Keratinocyte (primary cell): Measurements from ENCODE around the gene KLRF1. TPM values are rescaled to one million over a fixed set of nuclear protein-coding genes. Genes with fewer than 3 reads are reported as not detected.

Source experiments
- DNase-seq: peaks from one replicate; pipeline ENCODE4 v3.0.0-alpha.2; 2011; ENCODE audit warnings: low read depth, missing footprints, low spot score
- FAIRE-seq: peaks from 2 replicates; lab custom pipeline; 2011; peaks lifted over from hg19 to GRCh38; lab: Jason Lieb, UNC
- H2AFZ ChIP-seq: 2 replicates; pipeline ENCODE4 v1.6.0; 2012; ENCODE audit warnings: low read length, control low read depth, inconsistent platforms; ENCODE audit not compliant: control insufficient read depth
- H3K27ac ChIP-seq: 2 replicates; pipeline ENCODE4 v1.5.1; 2011; ENCODE audit warnings: low read length; ENCODE audit not compliant: control insufficient read depth, insufficient read depth
- H3K27me3 ChIP-seq: 3 replicates; pipeline ENCODE4 v1.6.0; 2011; ENCODE audit warnings: low read length; ENCODE audit not compliant: control insufficient read depth, insufficient read depth; ENCODE audit errors: extremely low read depth
- H3K36me3 ChIP-seq, 2 experiments: 2 replicates in 1 of 2; 3 replicates in 1 of 2; pipeline ENCODE4 v1.5.1; 2011; ENCODE audit warnings: low read length in 2 of 2, mild to moderate bottlenecking in 1 of 2; ENCODE audit not compliant: control insufficient read depth in 2 of 2, insufficient read depth in 2 of 2; ENCODE audit errors: extremely low read depth in 1 of 2
- H3K4me1 ChIP-seq: 3 replicates; pipeline ENCODE4 v1.5.1; 2011; ENCODE audit warnings: low read length; ENCODE audit not compliant: control insufficient read depth, insufficient read depth; ENCODE audit errors: extremely low read depth
- H3K4me2 ChIP-seq: 3 replicates; pipeline ENCODE4 v1.6.0; 2011; ENCODE audit warnings: low read depth, low read length; ENCODE audit not compliant: control insufficient read depth, insufficient read depth; ENCODE audit errors: extremely low read depth
- H3K4me3 ChIP-seq, 3 experiments: fragments of 200-600 bp in 1 of 3; sonication (generic) in 1 of 3; 2 replicates in 2 of 3; 3 replicates in 1 of 3; pipeline ENCODE4 v1.5.1; 2011 to 2016; ENCODE audit warnings: low read length in 3 of 3, mild to moderate bottlenecking in 3 of 3, control low read depth in 2 of 3, inconsistent platforms in 1 of 3, low read depth in 1 of 3, mixed read lengths in 1 of 3, mixed run types in 1 of 3, moderate library complexity in 1 of 3; ENCODE audit not compliant: control insufficient read depth in 2 of 3, insufficient read depth in 2 of 3; ENCODE audit errors: extremely low read depth in 1 of 3
- H3K79me2 ChIP-seq: 2 replicates; pipeline ENCODE4 v1.6.0; 2012; ENCODE audit warnings: low read length; ENCODE audit not compliant: control insufficient read depth, insufficient read depth
- H3K9ac ChIP-seq: 3 replicates; pipeline ENCODE4 v1.6.0; 2011; ENCODE audit warnings: low read length; ENCODE audit not compliant: control insufficient read depth, insufficient read depth; ENCODE audit errors: extremely low read depth
- H3K9me1 ChIP-seq: 3 replicates; pipeline ENCODE4 v1.6.0; 2011; ENCODE audit warnings: low read length; ENCODE audit not compliant: control insufficient read depth, insufficient read depth; ENCODE audit errors: extremely low read depth
- H3K9me3 ChIP-seq: 2 replicates; pipeline ENCODE4 v1.5.1; 2012; ENCODE audit warnings: low read depth, low read length; ENCODE audit not compliant: control insufficient read depth
- H4K20me1 ChIP-seq: 3 replicates; pipeline ENCODE4 v1.6.0; 2011; ENCODE audit warnings: low read length; ENCODE audit not compliant: control insufficient read depth, insufficient read depth; ENCODE audit errors: extremely low read depth
- EZH2 ChIP-seq: IDR thresholded peaks from one replicate; pipeline ENCODE4 v1.6.1; 2012; ENCODE audit warnings: inconsistent platforms, mild to moderate bottlenecking, low read length, moderate library complexity
- dilution Hi-C: fragments of 300-500 bp; cut with MboI; formaldehyde crosslinking; loops from one replicate; pipeline ENCODE4 v1.7.0; 2020; ENCODE audit warnings: low sequenced_read_pairs; ENCODE audit not compliant: extremely low pct_ligation_motif_present
- polyA minus RNA-seq, 3 experiments: library from RNA; depleted of rRNA, polyadenylated mRNA; stranded (reverse); fragments of >200 nt; gene quantifications; 1 replicate in 1 of 3; 2 replicates in 1 of 3; 3 replicates in 1 of 3; pipeline ENCODE4 v1.2.3, GENCODE V29; 2011
- polyA plus RNA-seq, 5 experiments: library from polyadenylated mRNA; depleted of rRNA in 3 of 5; stranded (reverse) in 3 of 5; stranded (forward) in 1 of 5; unstranded in 1 of 5; fragments of >200 nt; gene quantifications; 1 replicate in 1 of 5; 2 replicates in 3 of 5; 3 replicates in 1 of 5; pipeline versions ENCODE4 v1.2.1 to v1.2.3, GENCODE V29; 2011 to 2012; ENCODE audit warnings: missing spikeins in 2 of 5, low read depth in 1 of 5, low replicate concordance in 1 of 5
- TF ChIP-seq, protein P1 (sequence below), 3 experiments: IDR thresholded peaks in 1 of 3; conservative IDR thresholded peaks in 1 of 3; optimal IDR thresholded peaks in 1 of 3; 2 replicates in 2 of 3; 3 replicates in 1 of 3; pipeline versions ENCODE3 to v1.5.1; 2011; ENCODE audit warnings: low read length in 3 of 3, mild to moderate bottlenecking in 3 of 3, moderate library complexity in 2 of 3, control low read depth in 1 of 3, inconsistent platforms in 1 of 3; ENCODE audit not compliant: insufficient read depth in 2 of 3; ENCODE audit errors: extremely low read depth in 1 of 3

Gene KLRF1, protein sequence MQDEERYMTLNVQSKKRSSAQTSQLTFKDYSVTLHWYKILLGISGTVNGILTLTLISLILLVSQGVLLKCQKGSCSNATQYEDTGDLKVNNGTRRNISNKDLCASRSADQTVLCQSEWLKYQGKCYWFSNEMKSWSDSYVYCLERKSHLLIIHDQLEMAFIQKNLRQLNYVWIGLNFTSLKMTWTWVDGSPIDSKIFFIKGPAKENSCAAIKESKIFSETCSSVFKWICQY
- 0.12 TPM in 1 of 3 replicates, not detected in the others for polyA plus RNA-seq
- polyA plus RNA-seq (2011; ENCODE audit: low read depth): not detected
- polyA plus RNA-seq (2011; cell fraction: cytosol; rRNA removed): not detected in 2 replicates
- polyA plus RNA-seq (2011; cell fraction: nucleus; rRNA removed): not detected in 2 replicates
- not detected in 2 replicates for polyA plus RNA-seq (2012; ENCODE audit: low replicate concordance)
- not detected in 3 replicates for polyA minus RNA-seq
- not detected for polyA minus RNA-seq (2011; cell fraction: cytosol; rRNA and poly(A)+ RNA removed)
- polyA minus RNA-seq (2011; cell fraction: nucleus; rRNA and poly(A)+ RNA removed): not detected in 2 replicates

DNA sequence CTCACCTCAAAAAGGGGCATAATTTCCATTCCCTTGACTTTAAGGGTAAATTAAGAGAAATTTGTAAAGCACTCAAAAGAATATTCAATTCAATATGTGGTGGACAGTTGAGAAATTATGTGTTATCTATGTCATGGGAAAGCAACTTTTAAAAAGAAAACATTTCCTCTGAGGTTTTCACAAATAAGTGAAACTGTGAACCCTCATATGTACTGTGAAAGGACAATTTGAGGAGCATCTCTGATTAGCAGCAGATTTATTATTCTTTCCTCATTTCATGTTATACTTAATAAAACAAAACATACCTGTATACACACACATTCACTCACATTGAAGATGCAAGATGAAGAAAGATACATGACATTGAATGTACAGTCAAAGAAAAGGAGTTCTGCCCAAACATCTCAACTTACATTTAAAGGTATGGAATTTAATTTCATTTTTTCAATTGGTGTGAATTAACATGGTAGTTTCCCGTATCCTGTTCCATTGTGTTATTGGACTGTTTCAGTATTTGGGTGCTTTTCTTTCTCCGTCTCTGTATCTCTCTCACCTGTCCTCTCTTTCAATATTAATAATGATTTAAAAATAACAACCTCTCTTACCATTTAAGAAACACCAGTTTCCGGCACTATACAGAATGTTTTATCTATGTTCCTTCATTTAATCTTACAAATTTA lies at the start of gene KLRF1:
KLRF1 (plus strand) TSS at position 273 of the 680 bp plus-strand sequence; CDS start at position 337, 64 bp downstream.
- Histone ChIP-seq H3K4me3 (no peak within 1 kb of the TSS), H3K9ac (no peak within 1 kb of the TSS), H3K4me2 (no peak within 1 kb of the TSS), H3K36me3 (no peaks in the 10 kb centered on the region), H4K20me1 (no peaks in the 10 kb centered on the region), H3K9me1 (no peaks in the 10 kb centered on the region), H3K27me3 (no peaks in the 10 kb centered on the region), H3K9me3 (no peaks in the 10 kb centered on the region), H2AFZ (no peak within 1 kb of the TSS), H3K79me2 (no peaks in the 10 kb centered on the region), H3K27ac (no peak within 1 kb of the TSS), H3K4me1 (no peaks in the 10 kb centered on the region)
- TF ChIP-seq, protein P1, sequence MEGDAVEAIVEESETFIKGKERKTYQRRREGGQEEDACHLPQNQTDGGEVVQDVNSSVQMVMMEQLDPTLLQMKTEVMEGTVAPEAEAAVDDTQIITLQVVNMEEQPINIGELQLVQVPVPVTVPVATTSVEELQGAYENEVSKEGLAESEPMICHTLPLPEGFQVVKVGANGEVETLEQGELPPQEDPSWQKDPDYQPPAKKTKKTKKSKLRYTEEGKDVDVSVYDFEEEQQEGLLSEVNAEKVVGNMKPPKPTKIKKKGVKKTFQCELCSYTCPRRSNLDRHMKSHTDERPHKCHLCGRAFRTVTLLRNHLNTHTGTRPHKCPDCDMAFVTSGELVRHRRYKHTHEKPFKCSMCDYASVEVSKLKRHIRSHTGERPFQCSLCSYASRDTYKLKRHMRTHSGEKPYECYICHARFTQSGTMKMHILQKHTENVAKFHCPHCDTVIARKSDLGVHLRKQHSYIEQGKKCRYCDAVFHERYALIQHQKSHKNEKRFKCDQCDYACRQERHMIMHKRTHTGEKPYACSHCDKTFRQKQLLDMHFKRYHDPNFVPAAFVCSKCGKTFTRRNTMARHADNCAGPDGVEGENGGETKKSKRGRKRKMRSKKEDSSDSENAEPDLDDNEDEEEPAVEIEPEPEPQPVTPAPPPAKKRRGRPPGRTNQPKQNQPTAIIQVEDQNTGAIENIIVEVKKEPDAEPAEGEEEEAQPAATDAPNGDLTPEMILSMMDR (optimal IDR thresholded peaks at IDR 0.05 in 1 of 3, IDR thresholded peaks at IDR 0.05 in 1 of 3, conservative IDR thresholded peaks at IDR 0.05 in 1 of 3; ENCODE audit: extremely low read depth in 1 of 3, insufficient read depth in 2 of 3, low read length in 3 of 3): no peak
- no peak for TF ChIP-seq EZH2
- DNase-seq (no peak), FAIRE-seq (no peak)
- dilution Hi-C loops: no loop called here

DNA sequence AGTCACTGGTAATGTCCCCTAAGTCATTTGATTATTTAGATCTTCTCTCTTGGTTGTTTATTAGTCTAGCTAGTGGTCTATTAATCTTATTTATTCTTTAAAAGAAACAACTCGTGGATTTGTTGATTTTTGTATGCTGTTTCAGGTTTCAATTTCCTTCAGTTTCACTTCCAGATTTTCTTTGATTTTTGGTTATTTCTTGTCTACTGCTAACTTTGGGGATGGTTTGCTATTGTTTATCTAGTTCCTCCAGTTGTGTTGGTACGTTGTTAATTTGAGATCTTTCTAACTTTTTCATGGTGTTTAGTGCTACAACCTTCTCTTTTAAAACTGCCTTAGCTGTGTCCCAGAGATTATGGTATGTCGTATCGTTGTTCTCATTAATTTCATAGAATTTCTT lies 48.1 kb upstream of the KLRF1 start:
- no peaks in the 10 kb centered on the region for H3K79me2 ChIP-seq
- no peaks in the 10 kb centered on the region for H3K9me1 ChIP-seq
- H3K4me1 ChIP-seq: no peaks in the 10 kb centered on the region
- TF ChIP-seq, protein P1 (optimal IDR thresholded peaks at IDR 0.05 in 1 of 3, IDR thresholded peaks at IDR 0.05 in 1 of 3, conservative IDR thresholded peaks at IDR 0.05 in 1 of 3; ENCODE audit: extremely low read depth in 1 of 3, insufficient read depth in 2 of 3, low read length in 3 of 3): no peak
- no peak for TF ChIP-seq EZH2
- no peaks in the 10 kb centered on the region for H3K27me3 ChIP-seq
- DNase-seq (no peak), FAIRE-seq (no peak)
- no peak overlapping the region for H2AFZ ChIP-seq
- no peak overlapping the region for H3K27ac ChIP-seq
- no peaks in the 10 kb centered on the region for H4K20me1 ChIP-seq
- H3K9me3 ChIP-seq: no peaks in the 10 kb centered on the region
- no peaks in the 10 kb centered on the region for H3K36me3 ChIP-seq
- no peak overlapping the region for H3K9ac ChIP-seq
- no peak overlapping the region for H3K4me2 ChIP-seq
- H3K4me3 ChIP-seq: no peak overlapping the region
- dilution Hi-C loops: no loop called here
